HCT116 (cell line): ENCODE measurements around the gene ABCA1. TPM values are rescaled to one million over a fixed set of nuclear protein-coding genes. Genes with fewer than 3 reads are reported as not detected.

Source experiments
- ATAC-seq: fragments of 200-7000 bp; cut with Tn5 transposase; 2 replicates; pipeline ENCODE4 v1.9.1; 2020; ENCODE audit warnings: mild to moderate bottlenecking, moderate library complexity
- BruUV-seq: library from RNA; stranded (reverse); fragments of 400-500 nt; replicated peaks from 2 replicates; lab custom pipeline; 2021; lab: Mats Ljungman, UMichigan
- CTCF ChIA-PET: fragments of 300-600 bp; sonication (Branson Sonifier 250); formaldehyde crosslinking; loops from one replicate; lab custom pipeline; 2021; ENCODE audit warnings: antibody characterized with exemption; lab: Charles Lee
- POLR2A ChIA-PET: fragments of 300-600, 350-600 bp; sonication (Branson Sonifier 250); formaldehyde crosslinking; loops from one replicate; lab custom pipeline; 2021; ENCODE audit warnings: antibody characterized with exemption; lab: Charles Lee
- RAD21 ChIA-PET, 2 experiments: fragments of 300-600 bp; sonication (Branson Sonifier 250); formaldehyde crosslinking; loops; one replicate each; lab custom pipeline; 2023; ENCODE audit warnings: low total read pairs in 2 of 2; ENCODE audit not compliant: uncharacterized antibody in 2 of 2, unreplicated experiment in 2 of 2, low non-redundant PET in 1 of 2; lab: Charles Lee
- DNase-seq: peaks from one replicate; pipeline ENCODE4 v3.0.0-alpha.2; 2010; ENCODE audit warnings: low read depth, low spot score
- H2AFZ ChIP-seq: fragments of 200-600 bp; shearing (Covaris generic), sonication (generic); 2 replicates; pipeline ENCODE4 v1.6.1; 2017; ENCODE audit warnings: low read depth, mixed run types, mixed read lengths, antibody characterized with exemption, low read length; ENCODE audit not compliant: poor library complexity, severe bottlenecking
- H3K27ac ChIP-seq: 2 replicates; pipeline ENCODE4 v1.5.1; 2012; ENCODE audit warnings: low read depth, low read length
- H3K27me3 ChIP-seq: fragments of 200-600 bp; sonication (generic); 2 replicates; pipeline ENCODE4 v1.6.1; 2016; ENCODE audit warnings: mixed run types, low read length, mixed read lengths; ENCODE audit not compliant: insufficient read depth
- H3K36me3 ChIP-seq, 2 experiments: fragments of 200-500 bp in 1 of 2; fragments of 200-600 bp in 1 of 2; sonication (Bioruptor generic) in 1 of 2; sonication (generic) in 1 of 2; 2 replicates each; pipeline versions ENCODE4 v1.5.1 to v1.6.1; 2014 to 2016; ENCODE audit warnings: low read length in 2 of 2, inconsistent platforms in 1 of 2, mixed read lengths in 1 of 2, mixed run types in 1 of 2; ENCODE audit not compliant: insufficient read depth in 2 of 2, control insufficient read depth in 1 of 2
- H3K4me1 ChIP-seq, 2 experiments: fragments of 200-600 bp in 1 of 2; sonication (generic) in 1 of 2; 2 replicates each; pipeline versions ENCODE4 v1.5.1 to v1.6.1; 2012 to 2017; ENCODE audit warnings: low read length in 2 of 2, inconsistent platforms in 1 of 2, mild to moderate bottlenecking in 1 of 2, mixed read lengths in 1 of 2, mixed run types in 1 of 2, moderate library complexity in 1 of 2; ENCODE audit not compliant: insufficient read depth in 2 of 2, control insufficient read depth in 1 of 2
- H3K4me2 ChIP-seq: fragments of 200-600 bp; sonication (generic); 2 replicates; pipeline ENCODE4 v1.6.1; 2017; ENCODE audit warnings: mixed run types, low read length, mixed read lengths
- H3K4me3 ChIP-seq, 2 experiments: fragments of 200-600 bp in 1 of 2; sonication (generic) in 1 of 2; replicated peaks in 1 of 2; 2 replicates each; pipeline ENCODE4 v1.5.1; 2011 to 2016; ENCODE audit warnings: low read length in 2 of 2, control low read depth in 1 of 2, low read depth in 1 of 2, mild to moderate bottlenecking in 1 of 2, mixed read lengths in 1 of 2, mixed run types in 1 of 2
- H3K79me2 ChIP-seq: fragments of 200-600 bp; sonication (generic); 2 replicates; pipeline ENCODE4 v1.6.1; 2017; ENCODE audit warnings: mild to moderate bottlenecking, mixed run types, low read length, moderate library complexity, mixed read lengths; ENCODE audit not compliant: insufficient read depth
- H3K9ac ChIP-seq: fragments of 200-600 bp; sonication (generic); 2 replicates; pipeline ENCODE4 v1.6.1; 2016; ENCODE audit warnings: low read length, mixed read lengths
- H3K9me2 ChIP-seq: fragments of 200-600 bp; sonication (generic), shearing (Covaris generic); 2 replicates; pipeline ENCODE4 v1.6.1; 2017; ENCODE audit warnings: mixed run types, mild to moderate bottlenecking, moderate library complexity; ENCODE audit not compliant: insufficient read depth
- H3K9me3 ChIP-seq, 2 experiments: fragments of 200-500 bp in 1 of 2; fragments of 200-600 bp in 1 of 2; sonication (Bioruptor generic) in 1 of 2; sonication (generic) in 1 of 2; 2 replicates each; pipeline ENCODE4 v1.6.1; 2014 to 2017; ENCODE audit warnings: low read length in 2 of 2, mixed read lengths in 2 of 2, inconsistent platforms in 1 of 2, low read depth in 1 of 2, mild to moderate bottlenecking in 1 of 2, mixed run types in 1 of 2, moderate library complexity in 1 of 2; ENCODE audit not compliant: control insufficient read depth in 1 of 2, insufficient read depth in 1 of 2
- H4K20me1 ChIP-seq: fragments of 200-600 bp; sonication (generic), shearing (Covaris generic); 2 replicates; pipeline ENCODE4 v1.6.1; 2017; ENCODE audit warnings: mixed run types, mild to moderate bottlenecking, moderate library complexity; ENCODE audit not compliant: insufficient read depth
- ATF3 ChIP-seq: IDR thresholded peaks from 2 replicates; pipeline ENCODE4 v1.6.1; 2012
- CBX3 ChIP-seq: IDR thresholded peaks from 2 replicates; pipeline ENCODE4 v1.6.1; 2012; ENCODE audit warnings: low read depth
- CEBPB ChIP-seq: IDR thresholded peaks from 2 replicates; pipeline ENCODE4 v1.6.1; 2012; ENCODE audit warnings: low read depth
- CTCF ChIP-seq, 3 experiments: fragments of 200-600 bp in 1 of 3; sonication (generic) in 1 of 3; IDR thresholded peaks in 2 of 3; conservative IDR thresholded peaks in 1 of 3; 2 replicates each; pipeline ENCODE4 v1.5.1; 2012 to 2017; ENCODE audit warnings: low read depth in 2 of 3, low read length in 2 of 3, antibody characterized with exemption in 1 of 3, borderline replicate concordance in 1 of 3, control low read depth in 1 of 3, mild to moderate bottlenecking in 1 of 3, mixed read lengths in 1 of 3, mixed run types in 1 of 3, moderate library complexity in 1 of 3; ENCODE audit not compliant: insufficient read depth in 1 of 3
- EGR1 ChIP-seq: IDR thresholded peaks from 2 replicates; pipeline ENCODE4 v1.6.1; 2012; ENCODE audit warnings: low read depth
- ELF1 ChIP-seq: IDR thresholded peaks from 2 replicates; pipeline ENCODE4 v1.6.1; 2012; ENCODE audit warnings: low read depth, borderline replicate concordance
- EZH2 ChIP-seq: fragments of 200-600 bp; sonication (generic); IDR thresholded peaks from 2 replicates; pipeline ENCODE4 v1.6.1; 2017; ENCODE audit warnings: antibody characterized with exemption, mixed run types
- EZH2phosphoT487 ChIP-seq: fragments of 200-600 bp; IDR thresholded peaks from 2 replicates; pipeline ENCODE4 v1.6.1; 2018; ENCODE audit warnings: antibody characterized with exemption, borderline replicate concordance
- JUND ChIP-seq: IDR thresholded peaks from 2 replicates; pipeline ENCODE4 v1.6.1; 2012
- POLR2AphosphoS5 ChIP-seq: IDR thresholded peaks from 2 replicates; pipeline ENCODE4 v1.6.1; 2011; ENCODE audit warnings: mild to moderate bottlenecking, low read depth, low read length, moderate library complexity
- SIN3A ChIP-seq: IDR thresholded peaks from 2 replicates; pipeline ENCODE4 v1.6.1; 2012; ENCODE audit warnings: low read depth
- SRF ChIP-seq: IDR thresholded peaks from 2 replicates; pipeline ENCODE4 v1.6.1; 2012; ENCODE audit warnings: low read depth
- TCF7L2 ChIP-seq: IDR thresholded peaks from 2 replicates; pipeline ENCODE4 v1.7.0; 2011; ENCODE audit warnings: borderline replicate concordance, inconsistent platforms; ENCODE audit not compliant: insufficient read depth, insufficient read length; ENCODE audit errors: extremely low read depth
- YY1 ChIP-seq: IDR thresholded peaks from 2 replicates; pipeline ENCODE4 v1.6.1; 2011; ENCODE audit warnings: low read length, low read depth, moderate library complexity, mild to moderate bottlenecking; ENCODE audit not compliant: insufficient replicate concordance; ENCODE audit errors: extremely low read depth
- ZBTB33 ChIP-seq: IDR thresholded peaks from 2 replicates; pipeline ENCODE4 v1.6.1; 2011; ENCODE audit warnings: mild to moderate bottlenecking, low read length, moderate library complexity; ENCODE audit not compliant: insufficient replicate concordance; ENCODE audit errors: extremely low read depth
- ZFX ChIP-seq: fragments of 450-650 bp; IDR thresholded peaks from 2 replicates; pipeline ENCODE4 v1.6.1; 2017
- intact Hi-C: fragments of 100-400 bp; cut with micrococcal nuclease; formaldehyde crosslinking; loops from 2 replicates; pipeline ENCODE4 v1.10.0; 2022
- total RNA-seq: library from RNA; stranded (reverse); gene quantifications from one replicate; pipeline ENCODE4 v1.2.1, GENCODE V29; 2021; ENCODE audit not compliant: unreplicated experiment

Gene ABCA1
- total RNA-seq, 1 experiment from 2014 or later = 0.89 TPM

DNA sequence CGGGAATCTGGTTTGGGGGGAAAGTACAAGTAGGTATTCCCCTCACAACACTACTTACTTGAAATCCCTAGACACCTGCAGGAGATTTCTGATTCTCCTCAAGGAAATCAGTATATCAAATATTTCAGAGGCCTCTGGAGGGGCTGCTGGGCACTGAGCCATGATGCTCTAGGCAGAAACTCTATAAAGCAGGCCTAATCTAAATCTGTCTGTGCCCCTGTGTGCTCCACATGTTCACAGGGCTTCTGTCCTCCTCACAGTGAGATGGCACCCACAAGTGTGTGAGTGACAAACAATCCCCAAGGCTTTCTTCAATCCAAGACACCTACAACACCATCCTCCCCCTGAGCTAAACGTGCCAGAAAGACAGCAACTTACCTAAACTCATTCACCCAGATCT is 125.0 kb downstream of the ABCA1 start:
- BruUV-seq = no TSS peak
- no peak for TF ChIP-seq SIN3A
- TF ChIP-seq ZBTB33 = no peak
- TF ChIP-seq EZH2 = no peak
- TF ChIP-seq ELF1 = no peak
- no peak for TF ChIP-seq CBX3
- TF ChIP-seq CTCF (IDR thresholded peaks at IDR 0.05 in 2 of 3, conservative IDR thresholded peaks at IDR 0.05 in 1 of 3; ENCODE audit: borderline replicate concordance in 1 of 3, insufficient read depth in 1 of 3, low read depth in 2 of 3, low read length in 2 of 3) = no peak
- no peak for TF ChIP-seq SRF
- no peak for TF ChIP-seq ZFX
- no peak for TF ChIP-seq JUND
- no peak for TF ChIP-seq TCF7L2
- TF ChIP-seq ATF3 = no peak
- no peak for TF ChIP-seq EGR1
- no peak for TF ChIP-seq EZH2phosphoT487
- TF ChIP-seq POLR2AphosphoS5 = no peak
- no peak for TF ChIP-seq YY1
- TF ChIP-seq CEBPB = no peak
- Histone ChIP-seq H3K36me3 (no peaks in the 10 kb centered on the region), H3K9ac (no peak overlapping the region), H4K20me1 (no peaks in the 10 kb centered on the region; the same call in 1 of the 2 replicates), H3K4me3 (no peak overlapping the region), H3K79me2 (no peaks in the 10 kb centered on the region), H3K4me1 (no peaks in the 10 kb centered on the region), H3K4me2 (no peak overlapping the region), H2AFZ (no peak overlapping the region), H3K9me2 (no peaks in the 10 kb centered on the region), H3K9me3 (no peaks in the 10 kb centered on the region), H3K27ac (no peak overlapping the region), H3K27me3 (no peaks in the 10 kb centered on the region)
- intact Hi-C loops = no loop called here
- CTCF ChIA-PET = no interaction called here
- ATAC-seq (no peak), DNase-seq (no peak)
- POLR2A ChIA-PET = no interaction called here
- RAD21 ChIA-PET = no interaction called here
